ENCODE data around the gene TRIM47.
A peak's percentile ranks its signal among the peaks of the same experiment; 100 is the strongest.
"Not testable (repeated sequence)": the region's sequence is repeated elsewhere in the genome, so short reads cannot be mapped to it uniquely, and the experiment has no call there.

TRIM47 gene

DNA sequence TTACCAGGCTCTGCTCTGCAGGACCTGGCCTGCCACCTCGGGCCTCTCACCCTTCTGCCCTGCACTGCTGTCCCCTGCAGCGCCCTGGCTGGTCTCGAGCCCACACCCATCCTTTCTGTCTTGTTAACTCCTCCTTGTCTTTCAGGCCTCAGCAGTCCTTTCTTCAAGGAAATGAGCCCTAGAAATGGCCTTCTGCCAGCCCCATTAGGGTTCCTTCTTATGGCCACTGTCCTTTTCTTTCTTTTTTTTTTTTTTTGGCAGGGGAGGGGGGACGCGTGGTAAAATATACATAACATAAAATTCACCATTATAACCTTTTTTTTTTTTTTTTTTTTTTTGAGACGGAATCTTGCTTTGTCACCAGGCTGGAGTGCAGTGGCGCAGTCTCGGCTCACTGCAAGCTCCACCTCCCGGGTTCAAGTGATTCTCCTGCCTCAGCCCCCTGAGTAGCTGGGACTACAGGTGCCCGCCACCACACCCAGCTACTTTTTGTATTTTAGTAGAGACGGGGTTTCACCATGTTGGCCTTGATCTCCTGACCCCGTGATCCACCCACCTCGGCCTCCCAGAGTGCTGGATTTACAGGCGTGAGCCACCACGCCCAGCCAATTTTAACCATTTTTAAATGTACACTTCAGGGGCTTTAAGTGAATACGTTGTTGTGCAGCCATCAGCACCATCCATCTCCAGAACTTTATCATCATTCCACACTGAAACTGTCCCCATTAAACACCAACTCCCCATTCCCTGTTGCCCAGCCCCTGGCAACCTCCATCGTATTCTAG lies 12.8 kb downstream of the TRIM47 start:
- not testable (repeated sequence) for DNase-seq

DNA sequence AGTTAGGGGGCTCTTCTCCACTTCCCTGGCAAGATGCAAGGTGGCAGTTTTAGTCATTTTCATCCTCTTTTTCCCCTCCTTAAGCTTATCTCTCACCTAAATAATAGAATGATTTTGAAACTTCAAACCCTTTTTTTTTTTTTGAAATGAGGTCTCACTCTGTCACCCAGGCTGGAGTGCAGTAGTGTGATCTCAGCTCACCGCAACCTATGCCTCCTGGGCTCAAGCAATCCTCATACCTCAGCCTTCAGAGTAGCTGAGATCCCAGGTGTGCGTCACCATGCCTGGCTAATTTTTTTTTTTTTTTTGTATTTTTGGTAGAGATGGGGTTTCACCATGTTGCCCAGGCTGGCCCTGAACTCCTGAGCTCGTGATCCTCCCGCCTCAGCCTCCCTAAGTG lies 13.5 kb downstream of the TRIM47 start:
- not testable (repeated sequence) for DNase-seq

- no peak for DNase-seq
These were observed 13.9 kb downstream of the TRIM47 start for GRCh38 chr17:75864448-75864871.

GRCh38 chr17:75861927-75862317 lies 16.5 kb downstream of the TRIM47 start:
- no peak for DNase-seq

- DNase-seq: not testable (repeated sequence)
These were observed 19.0 kb downstream of the TRIM47 start for GRCh38 chr17:75859358-75859757.

- no peak for DNase-seq
These were observed 22.2 kb downstream of the TRIM47 start for GRCh38 chr17:75856062-75856756.

DNA sequence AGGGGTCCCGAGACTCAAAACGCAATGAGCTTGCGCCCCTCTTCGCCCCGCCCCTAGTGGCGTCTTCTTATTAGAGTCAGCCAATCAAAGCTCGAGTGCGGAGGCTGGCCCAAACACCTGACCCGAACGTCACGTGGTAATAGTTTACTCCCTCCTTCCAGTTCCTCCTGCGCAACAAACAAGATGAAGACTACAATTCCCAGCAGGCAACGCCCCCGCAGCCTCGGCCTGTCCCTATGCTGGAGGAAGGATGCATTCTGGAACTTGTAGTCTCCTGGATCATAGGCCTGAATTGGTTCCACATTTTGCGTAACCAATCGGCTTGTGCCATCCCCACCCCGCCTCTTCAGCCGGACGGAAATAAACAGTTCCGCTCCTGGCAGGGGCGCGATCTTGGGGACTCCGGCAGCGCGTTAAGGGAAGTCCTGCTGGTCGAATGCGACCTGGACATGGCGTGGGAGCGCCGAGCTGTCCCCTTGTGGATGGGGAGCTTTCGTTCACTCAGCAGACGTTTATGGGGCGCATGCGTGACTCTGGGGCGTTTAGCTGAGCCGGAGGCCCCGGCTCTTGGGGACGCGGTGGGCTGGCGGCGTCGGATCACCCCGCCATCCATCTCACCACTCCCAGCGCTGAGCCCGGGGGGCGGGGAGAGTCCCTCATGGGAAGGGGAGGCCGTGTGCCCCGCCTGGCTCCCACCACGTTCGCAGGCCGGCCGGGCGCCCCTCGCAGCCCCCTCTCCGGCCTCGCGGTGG lies 22.9 kb downstream of the TRIM47 start, which contains the start of gene WBP2:
WBP2 (minus strand) TSS at position 26 of the 752 bp plus-strand sequence. CDS start 38 bp downstream, outside the sequence.
- DNase-seq: peak; percentile 100

- no peak for DNase-seq
These were observed 23.5 kb downstream of the TRIM47 start for GRCh38 chr17:75854881-75855309.

DNA sequence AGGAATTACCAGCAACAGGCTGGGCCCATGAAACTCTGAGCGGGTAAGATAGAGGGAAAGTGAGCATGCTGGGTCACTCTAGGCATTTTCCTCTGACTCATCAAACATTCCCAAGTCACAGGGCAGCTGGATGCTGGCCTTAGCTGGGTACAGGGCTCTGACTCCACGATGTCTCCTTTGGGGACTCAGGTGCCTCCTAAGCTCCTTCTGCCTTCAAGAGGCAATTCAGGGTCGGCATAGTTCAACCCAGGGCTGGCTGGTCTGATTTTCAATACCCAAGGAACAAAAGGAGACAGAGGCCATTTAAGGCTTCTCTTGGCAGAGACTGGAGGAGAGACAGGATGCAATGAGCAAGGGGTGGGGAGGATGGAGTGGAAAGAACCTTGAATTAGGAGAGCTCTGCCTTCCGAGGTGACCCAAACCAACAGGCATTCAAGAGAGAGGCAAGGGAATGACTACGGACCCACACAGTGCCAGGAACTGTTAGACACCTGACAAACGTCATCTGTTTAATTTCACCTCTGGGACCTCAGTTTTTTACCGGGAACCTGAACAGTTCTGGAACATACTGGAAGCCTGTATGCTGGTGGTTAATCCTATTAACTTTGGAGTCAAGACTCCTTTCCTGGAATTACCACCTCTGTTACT lies 24.2 kb downstream of the TRIM47 start:
- no peak for DNase-seq

DNA sequence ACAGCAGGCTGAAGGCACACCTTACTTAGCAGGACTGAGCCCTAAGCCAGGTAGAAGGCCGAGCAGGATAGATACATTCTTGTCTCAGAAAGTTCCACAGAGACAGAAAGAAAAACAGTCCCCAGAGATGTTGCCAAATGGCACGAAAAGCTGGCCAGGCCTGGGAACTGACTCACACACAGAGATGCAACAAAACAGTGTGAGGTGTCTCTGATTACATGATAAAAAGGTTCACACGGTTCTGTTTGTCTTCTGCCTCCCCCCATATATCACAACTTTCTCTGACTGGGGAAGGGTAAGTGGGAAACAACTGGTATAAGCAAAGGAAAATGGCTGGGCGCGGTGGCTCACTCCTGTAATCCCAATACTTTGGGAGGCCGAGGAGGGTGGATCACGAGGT lies 24.9 kb downstream of the TRIM47 start:
- DNase-seq: no peak

GRCh38 chr17:75851693-75851991 lies 26.7 kb downstream of the TRIM47 start:
- not testable (repeated sequence) for DNase-seq

GRCh38 chr17:75850928-75851692 lies 27.3 kb downstream of the TRIM47 start:
- DNase-seq: no peak

GRCh38 chr17:75849724-75850123 lies 28.7 kb downstream of the TRIM47 start:
- no peak for DNase-seq

DNA sequence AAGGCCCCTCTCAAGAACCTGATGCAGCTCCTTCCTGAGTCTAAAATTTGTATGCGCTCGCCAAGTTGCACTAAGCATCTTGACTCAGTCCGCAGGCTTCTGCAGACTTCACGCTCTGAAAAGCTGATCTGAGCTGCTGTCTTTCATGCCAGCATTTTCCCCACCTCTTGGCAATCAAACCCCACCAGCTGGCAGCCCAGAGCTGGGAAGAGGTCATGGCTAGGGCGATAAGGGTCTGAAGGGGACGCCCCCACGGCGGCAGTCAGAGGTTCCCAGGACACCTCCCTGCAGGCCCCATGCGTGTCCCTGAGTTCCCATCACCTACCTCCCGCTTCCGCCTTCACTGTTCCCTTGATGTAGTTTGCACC lies 29.1 kb downstream of the TRIM47 start:
- DNase-seq: no peak

DNA sequence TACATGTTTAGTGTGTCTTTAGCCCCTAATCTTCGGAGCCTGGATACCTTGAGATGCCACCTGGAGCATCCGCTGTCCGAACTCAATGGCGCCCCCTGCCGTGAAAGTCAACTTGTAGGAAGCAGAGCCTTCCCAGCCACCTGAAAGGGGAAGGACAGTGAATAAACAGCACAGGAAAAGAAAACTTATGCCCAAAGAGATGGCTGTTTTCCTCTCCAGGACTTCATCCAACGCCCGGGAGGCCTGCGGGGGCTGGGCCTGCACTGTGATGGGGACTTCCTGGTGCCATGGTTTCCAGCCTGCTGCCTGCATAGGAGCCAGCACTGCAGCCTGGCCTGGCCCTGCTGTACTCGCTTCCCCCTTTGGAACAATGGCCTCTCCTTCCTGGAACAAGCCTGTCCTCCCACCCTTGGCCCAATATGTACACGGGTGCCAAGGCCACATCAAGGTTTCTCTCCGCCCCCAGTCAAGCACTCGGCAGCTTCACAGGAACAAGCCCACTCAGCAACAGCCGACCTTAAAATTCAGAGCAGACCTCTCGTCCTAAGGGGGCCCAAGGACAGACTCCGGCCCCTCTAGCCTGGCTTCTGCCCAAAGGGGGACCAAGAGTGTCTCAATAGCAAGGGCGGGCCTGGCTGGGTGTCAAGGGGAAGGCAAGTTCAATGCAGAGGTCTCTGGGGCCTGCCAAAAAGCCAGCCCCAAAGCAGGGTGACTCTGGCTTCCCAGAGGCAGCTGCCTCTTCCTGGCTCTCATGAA lies 29.7 kb downstream of the TRIM47 start:
- DNase-seq: peak; percentile 9

DNA sequence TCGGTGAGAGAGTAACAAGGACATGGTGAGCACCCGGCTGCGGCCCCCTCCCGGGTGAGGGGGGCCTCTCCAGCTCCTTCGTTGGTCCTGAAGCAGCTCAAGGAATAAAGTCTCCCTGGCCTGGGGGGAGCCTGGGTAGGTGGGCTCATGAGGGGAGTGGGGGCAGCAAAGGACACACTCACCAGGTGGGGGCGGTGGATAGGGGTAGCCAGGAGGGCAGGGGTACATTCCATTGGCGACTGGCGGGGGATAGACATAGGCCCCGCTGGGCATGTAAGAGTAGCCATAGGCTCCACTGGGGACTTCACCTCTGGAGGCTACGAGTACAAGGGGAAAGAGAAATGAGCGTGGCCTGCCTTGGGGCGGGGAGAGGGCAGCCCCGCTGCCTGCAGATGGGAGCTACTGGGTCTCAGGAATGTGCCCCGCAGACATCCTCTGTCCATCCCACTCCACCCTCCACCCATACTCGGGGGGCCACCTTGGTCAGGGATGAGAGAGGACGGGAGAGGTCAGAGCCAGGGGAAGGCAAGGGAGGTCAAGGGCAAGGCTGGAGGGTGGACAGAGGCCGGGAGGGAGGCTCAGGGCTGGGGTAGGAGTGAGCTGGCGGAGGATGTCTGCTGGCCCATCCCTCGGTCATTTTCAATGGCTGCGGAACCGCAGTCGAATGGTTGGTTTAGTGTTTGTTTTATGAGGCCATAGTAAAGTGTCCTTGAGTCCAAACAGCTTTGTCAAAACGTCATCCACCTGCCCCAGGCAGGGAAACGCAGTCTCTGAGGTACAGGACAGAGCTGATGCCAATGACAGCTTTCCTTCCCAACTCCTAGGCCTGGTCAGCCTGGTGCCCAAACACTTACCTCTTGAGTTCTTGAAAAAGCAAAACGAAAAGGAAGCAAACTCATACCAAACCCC lies 30.5 kb downstream of the TRIM47 start:
- no peak for DNase-seq

GRCh38 chr17:75846692-75847613 lies 31.4 kb downstream of the TRIM47 start:
- no peak for DNase-seq

DNA sequence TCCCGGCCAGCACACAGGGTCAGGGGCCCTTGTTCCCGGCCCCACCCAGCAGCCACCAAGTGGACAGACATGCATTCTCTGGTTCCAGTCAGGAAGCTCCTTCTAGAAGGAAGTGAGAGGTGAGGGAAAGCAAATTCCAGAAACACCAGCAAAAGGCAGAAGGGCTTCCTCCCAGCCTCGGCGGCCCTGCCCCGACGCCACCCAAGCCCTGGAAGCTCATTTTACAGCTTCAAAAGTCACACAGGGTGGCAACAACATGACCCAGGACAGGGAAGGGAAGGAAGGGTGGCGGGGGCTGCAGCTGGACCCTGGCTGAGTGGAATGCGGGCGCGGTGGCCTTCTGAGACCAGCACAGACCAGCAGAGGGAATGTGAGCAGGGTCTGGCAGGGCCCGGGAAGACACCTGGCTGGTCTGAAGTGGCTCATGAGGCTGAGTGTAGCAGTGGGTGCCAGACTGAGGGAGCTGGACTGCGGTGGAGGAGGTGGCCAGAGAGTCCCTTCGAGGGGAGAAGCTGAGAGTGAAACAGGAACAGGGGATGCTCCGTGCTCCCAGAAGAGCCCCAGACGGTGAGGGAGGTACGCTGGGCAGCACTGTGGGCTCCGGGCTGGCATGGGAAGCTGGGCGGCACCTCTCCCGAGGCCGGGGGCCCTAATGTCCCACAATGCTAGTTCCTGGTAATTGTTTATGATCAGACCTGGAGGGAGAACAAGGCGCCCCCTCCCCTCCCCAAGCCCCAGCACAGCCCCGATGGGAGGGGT lies 32.3 kb downstream of the TRIM47 start:
- no peak for DNase-seq
